ENCODE results near the gene PARD3.

DNA sequence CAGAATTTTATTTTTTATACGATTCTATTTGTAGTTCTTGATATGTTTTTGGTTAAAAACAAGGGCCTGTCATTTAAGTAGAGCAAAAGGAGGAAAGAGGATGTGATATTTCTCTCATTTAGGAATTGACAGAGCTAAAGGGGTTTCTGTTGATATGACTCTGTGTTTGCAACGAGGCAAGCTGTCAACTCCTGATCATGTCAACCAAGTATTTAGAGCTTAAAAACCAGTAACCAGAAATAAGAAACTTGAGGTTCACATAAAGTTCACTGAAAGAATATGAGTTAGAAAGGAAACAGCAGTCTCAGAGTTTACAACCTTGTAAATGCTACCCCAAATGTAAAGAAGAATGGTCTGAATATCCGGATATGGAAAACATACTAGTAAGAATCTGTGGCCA, 434.2 kb downstream of the PARD3 start:
- TF ChIP-seq POLR2A (IDR thresholded peaks at IDR 0.05) = no peak
- TF ChIP-seq, protein P1, sequence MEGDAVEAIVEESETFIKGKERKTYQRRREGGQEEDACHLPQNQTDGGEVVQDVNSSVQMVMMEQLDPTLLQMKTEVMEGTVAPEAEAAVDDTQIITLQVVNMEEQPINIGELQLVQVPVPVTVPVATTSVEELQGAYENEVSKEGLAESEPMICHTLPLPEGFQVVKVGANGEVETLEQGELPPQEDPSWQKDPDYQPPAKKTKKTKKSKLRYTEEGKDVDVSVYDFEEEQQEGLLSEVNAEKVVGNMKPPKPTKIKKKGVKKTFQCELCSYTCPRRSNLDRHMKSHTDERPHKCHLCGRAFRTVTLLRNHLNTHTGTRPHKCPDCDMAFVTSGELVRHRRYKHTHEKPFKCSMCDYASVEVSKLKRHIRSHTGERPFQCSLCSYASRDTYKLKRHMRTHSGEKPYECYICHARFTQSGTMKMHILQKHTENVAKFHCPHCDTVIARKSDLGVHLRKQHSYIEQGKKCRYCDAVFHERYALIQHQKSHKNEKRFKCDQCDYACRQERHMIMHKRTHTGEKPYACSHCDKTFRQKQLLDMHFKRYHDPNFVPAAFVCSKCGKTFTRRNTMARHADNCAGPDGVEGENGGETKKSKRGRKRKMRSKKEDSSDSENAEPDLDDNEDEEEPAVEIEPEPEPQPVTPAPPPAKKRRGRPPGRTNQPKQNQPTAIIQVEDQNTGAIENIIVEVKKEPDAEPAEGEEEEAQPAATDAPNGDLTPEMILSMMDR (IDR thresholded peaks at IDR 0.05) = no peak
